Measurements from ENCODE around the gene AADACL2.

The AADACL2 gene

GRCh38 chr3:151798466-151798865, 64.7 kb downstream of the AADACL2 start:
- Mint-ChIP-seq H3K36me3 (no peaks in the 10 kb centered on the region), H3K9me3 (no peaks in the 10 kb centered on the region), H3K4me1 (no peaks in the 10 kb centered on the region), H3K4me3 (no peak overlapping the region), H3K27me3 (no peaks in the 10 kb centered on the region), H3K27ac (no peak overlapping the region)
- DNase-seq (no peak), ATAC-seq (replicated peaks) (no peak)

GRCh38 chr3:151800431-151800830, 66.7 kb downstream of the AADACL2 start:
- no peak for ATAC-seq (replicated peaks)
- Mint-ChIP-seq H3K27ac (no peak overlapping the region), H3K4me1 (no peaks in the 10 kb centered on the region), H3K27me3 (no peaks in the 10 kb centered on the region), H3K4me3 (no peak overlapping the region), H3K36me3 (no peaks in the 10 kb centered on the region), H3K9me3 (no peaks in the 10 kb centered on the region)
- no peak for DNase-seq

- H3K4me1 Mint-ChIP-seq = no peaks in the 10 kb centered on the region
- H3K9me3 Mint-ChIP-seq = peaks cover 10 to 15% of the 10 kb centered on the region in 2 donors
- H3K36me3 Mint-ChIP-seq = peaks cover 2 to 4% of the 10 kb centered on the region in 2 donors
- no peak overlapping the region for H3K27ac Mint-ChIP-seq
- no peak overlapping the region for H3K4me3 Mint-ChIP-seq
- ATAC-seq (replicated peaks) = no peak
- peaks cover 0 to 4% of the 10 kb centered on the region in 2 donors for H3K27me3 Mint-ChIP-seq
- DNase-seq = no peak
Measured at GRCh38 chr3:151804267-151804666, 70.5 kb downstream of the AADACL2 start.

GRCh38 chr3:151806838-151807237, 73.1 kb downstream of the AADACL2 start:
- no peaks in the 10 kb centered on the region for H3K4me1 Mint-ChIP-seq
- peaks cover 0 to 4% of the 10 kb centered on the region in 2 donors for H3K27me3 Mint-ChIP-seq
- H3K4me3 Mint-ChIP-seq = no peak overlapping the region
- peaks cover 2 to 4% of the 10 kb centered on the region in 2 donors for H3K36me3 Mint-ChIP-seq
- DNase-seq (no peak), ATAC-seq (replicated peaks) (no peak)
- no peak overlapping the region for H3K27ac Mint-ChIP-seq
- peaks cover 10 to 15% of the 10 kb centered on the region in 2 donors for H3K9me3 Mint-ChIP-seq
